HepG2 (cell line): Measurements from ENCODE around the gene RBBP8NL. TPM values are rescaled to one million over a fixed set of nuclear protein-coding genes. Genes with fewer than 3 reads are reported as not detected.

ENCODE experiments used
- ARID2 ChIP-seq: sonication (generic); formaldehyde crosslinking; IDR thresholded peaks from 2 replicates; pipeline ENCODE4 v1.8.1; 2022; ENCODE audit warnings: mild to moderate bottlenecking, missing genetic modification reagents, borderline replicate concordance
- FOXC1 ChIP-seq: sonication (generic); formaldehyde crosslinking; IDR thresholded peaks from 2 replicates; pipeline ENCODE4 v1.8.0; 2022; ENCODE audit warnings: mild to moderate bottlenecking, missing genetic modification reagents, borderline replicate concordance
- KLF15 ChIP-seq: sonication (generic); formaldehyde crosslinking; IDR thresholded peaks from 2 replicates; pipeline ENCODE4 v1.8.1; 2023; ENCODE audit warnings: borderline replicate concordance, mild to moderate bottlenecking, inconsistent platforms, missing genetic modification reagents, mixed read lengths
- KLF6 ChIP-seq: IDR thresholded peaks from 2 replicates; pipeline ENCODE4 v1.8.0; 2016; ENCODE audit warnings: missing biosample characterization, missing genetic modification reagents
- NR1H2 ChIP-seq: sonication (generic); formaldehyde crosslinking; IDR thresholded peaks from 2 replicates; pipeline ENCODE4 v1.8.1; 2022; ENCODE audit warnings: low read depth, missing genetic modification reagents, borderline replicate concordance
- PAXIP1 ChIP-seq: sonication (generic); formaldehyde crosslinking; conservative IDR thresholded peaks from 2 replicates; pipeline ENCODE4 v1.4.0; 2020; ENCODE audit warnings: mild to moderate bottlenecking, missing genetic modification reagents, moderate library complexity
- PRDM15 ChIP-seq: sonication (generic); formaldehyde crosslinking; IDR thresholded peaks from 2 replicates; pipeline ENCODE4 v1.4.0; 2020; ENCODE audit warnings: missing genetic modification reagents
- SALL2 ChIP-seq: sonication (generic); formaldehyde crosslinking; IDR thresholded peaks from 2 replicates; pipeline ENCODE4 v1.8.1; 2023; ENCODE audit warnings: mild to moderate bottlenecking, missing genetic modification reagents, inconsistent platforms
- SMARCC2 ChIP-seq: fragments of 450-650 bp; IDR thresholded peaks from 2 replicates; pipeline ENCODE4 v1.6.1; 2017; ENCODE audit warnings: antibody characterized with exemption, mild to moderate bottlenecking
- SUZ12 ChIP-seq: fragments of 150-350 bp; IDR thresholded peaks from 2 replicates; pipeline ENCODE4 v1.6.1; 2014; ENCODE audit warnings: low read depth, low read length
- TBX2 ChIP-seq: sonication (generic); formaldehyde crosslinking; IDR thresholded peaks from 2 replicates; pipeline ENCODE4 v1.5.0; 2020; ENCODE audit warnings: missing genetic modification reagents, mild to moderate bottlenecking, borderline replicate concordance
- TCF12 ChIP-seq, 2 experiments: fragments of 450-650 bp in 1 of 2; sonication (generic) in 1 of 2; formaldehyde crosslinking in 1 of 2; IDR thresholded peaks; 2 replicates each; pipeline versions ENCODE4 v1.6.1 to v1.8.0; 2017 to 2022; ENCODE audit warnings: antibody characterized with exemption in 1 of 2, mild to moderate bottlenecking in 1 of 2, missing genetic modification reagents in 1 of 2, moderate library complexity in 1 of 2
- ZNF160 ChIP-seq: sonication (generic); formaldehyde crosslinking; IDR thresholded peaks from 2 replicates; pipeline ENCODE4 v1.8.0; 2022; ENCODE audit warnings: mild to moderate bottlenecking, inconsistent platforms, missing genetic modification reagents
- ZNF513 ChIP-seq: sonication (generic); formaldehyde crosslinking; conservative IDR thresholded peaks from 2 replicates; pipeline ENCODE4 v1.5.0; 2020; ENCODE audit warnings: missing genetic modification reagents
- ZNF547 ChIP-seq: sonication (generic); formaldehyde crosslinking; IDR thresholded peaks from 2 replicates; pipeline ENCODE4 v1.5.1; 2020; ENCODE audit warnings: mild to moderate bottlenecking, missing genetic modification reagents
- ZNF83 ChIP-seq: sonication (generic); formaldehyde crosslinking; IDR thresholded peaks from 2 replicates; pipeline ENCODE4 v1.4.0; 2020; ENCODE audit warnings: missing genetic modification reagents, mild to moderate bottlenecking, borderline replicate concordance
- polyA plus RNA-seq, 8 experiments: library from polyadenylated mRNA; depleted of rRNA in 3 of 8; stranded (reverse) in 7 of 8; unstranded in 1 of 8; fragments of >200 nt; fragmentation: Illumina TruSeq in 4 of 8; extraction: Trizol in 4 of 8; gene quantifications; 2 replicates each; pipeline versions ENCODE4 v1.2.1 to v1.2.3, GENCODE V29; 2011 to 2016; ENCODE audit warnings: low read depth in 4 of 8, missing spikeins in 1 of 8, mixed read lengths in 1 of 8; ENCODE audit not compliant: insufficient read depth in 1 of 8
- total RNA-seq, 5 experiments: library from RNA; depleted of rRNA; stranded (reverse); fragments of >200 nt; fragmentation: Illumina TruSeq; extraction: Trizol; gene quantifications; 2 replicates each; pipeline ENCODE4 v1.2.3, GENCODE V29; 2016; ENCODE audit warnings: low read depth in 1 of 5
- TF ChIP-seq, protein P1 (sequence below): IDR thresholded peaks from 2 replicates; pipeline ENCODE4 v1.6.1; 2018; ENCODE audit warnings: missing genetic modification reagents

Gene RBBP8NL
- total and polyA plus RNA-seq, 2 of the 13 experiments (the other 11 are each of a cell fraction or from before 2014, with no cell fraction given) = 0.69 to 0.86 TPM

DNA sequence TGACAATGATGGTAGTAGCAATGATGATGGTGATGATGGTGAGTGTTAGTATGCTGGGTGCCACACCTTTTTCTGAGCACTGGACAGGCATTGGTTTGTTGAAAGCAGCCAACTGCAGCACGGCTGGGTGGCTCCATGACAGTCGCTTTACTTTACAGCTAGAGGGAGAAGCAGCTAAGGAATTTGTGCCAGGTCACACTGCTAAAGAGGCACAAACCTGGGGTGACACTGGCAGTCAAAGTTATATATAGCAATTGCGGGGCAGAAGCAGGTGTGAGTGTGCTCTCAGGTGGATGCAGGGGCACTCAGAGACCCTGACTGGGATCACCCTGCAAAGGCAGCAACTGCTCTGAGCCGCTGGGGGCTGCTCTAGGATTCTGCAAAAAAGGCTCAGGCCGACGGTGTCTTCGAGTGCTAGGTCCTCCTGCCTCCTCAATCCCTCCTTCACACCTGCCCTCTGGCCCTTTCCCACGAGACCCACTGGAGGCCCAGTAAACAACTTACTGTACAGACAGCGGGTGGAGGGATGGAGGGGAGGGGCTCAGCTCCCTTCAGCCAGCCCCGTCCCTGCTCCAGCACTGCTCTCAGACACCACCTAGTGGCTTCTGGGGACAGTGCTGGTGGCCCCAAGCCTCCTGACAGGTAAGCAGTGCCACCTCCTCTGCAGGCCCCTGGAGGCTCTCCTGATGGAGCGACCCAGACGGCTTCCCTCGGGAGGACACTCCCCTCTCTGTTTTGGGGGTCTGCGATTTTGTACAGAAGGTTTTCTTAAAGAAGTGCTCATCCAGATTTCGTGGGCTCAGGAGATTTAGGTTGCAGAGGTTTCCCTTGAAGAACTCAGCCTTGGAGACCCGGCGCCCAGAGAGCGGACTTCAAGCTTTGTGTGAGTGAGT is 44.8 kb downstream of the RBBP8NL start (continued):
- TF ChIP-seq KLF15 (CRISPR knock-in tag) (0 out of 2 replicates have a peak, but pooled peaks have one; percentile 71), PAXIP1 (peak; percentile 42), SUZ12 (no peak), PRDM15 (CRISPR knock-in tag) (no peak), KLF6 (peak; percentile 90; the same call in 1 of the 2 replicates), ZNF513 (CRISPR knock-in tag) (peak; percentile 11; the same call in 1 of the 2 replicates), SALL2 (CRISPR knock-in tag) (peak; percentile 97), SMARCC2 (no peak), NR1H2 (CRISPR knock-in tag) (no peak), FOXC1 (CRISPR knock-in tag) (peak; percentile 66; the same call in 1 of the 2 replicates), TCF12 (IDR thresholded peaks at IDR 0.05) (no peak), TCF12 (CRISPR knock-in tag; IDR thresholded peaks at IDR 0.05) (no peak), ZNF160 (CRISPR knock-in tag) (peak; percentile 90), ARID2 (no peak; the same call in 1 of the 2 replicates), ZNF547 (CRISPR knock-in tag) (no peak), ZNF83 (CRISPR knock-in tag) (no peak), TBX2 (CRISPR knock-in tag) (peak; percentile 67; the same call in 1 of the 2 replicates)
- TF ChIP-seq, protein P1, sequence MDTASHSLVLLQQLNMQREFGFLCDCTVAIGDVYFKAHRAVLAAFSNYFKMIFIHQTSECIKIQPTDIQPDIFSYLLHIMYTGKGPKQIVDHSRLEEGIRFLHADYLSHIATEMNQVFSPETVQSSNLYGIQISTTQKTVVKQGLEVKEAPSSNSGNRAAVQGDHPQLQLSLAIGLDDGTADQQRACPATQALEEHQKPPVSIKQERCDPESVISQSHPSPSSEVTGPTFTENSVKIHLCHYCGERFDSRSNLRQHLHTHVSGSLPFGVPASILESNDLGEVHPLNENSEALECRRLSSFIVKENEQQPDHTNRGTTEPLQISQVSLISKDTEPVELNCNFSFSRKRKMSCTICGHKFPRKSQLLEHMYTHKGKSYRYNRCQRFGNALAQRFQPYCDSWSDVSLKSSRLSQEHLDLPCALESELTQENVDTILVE (CRISPR knock-in tag) = peak; percentile 52; the same call in 1 of the 2 replicates
